Esophagus muscularis mucosa (tissue), 3 donors: ENCODE measurements around the gene PCDH19.

ENCODE experiments used
- EP300 ChIP-seq: sonication (generic); formaldehyde crosslinking; IDR thresholded peaks from one replicate; pipeline ENCODE4 v1.6.1; 2017; ENCODE audit warnings: antibody characterized with exemption
- POLR2AphosphoS5 ChIP-seq, 2 donors: sonication (generic); formaldehyde crosslinking; IDR thresholded peaks; one replicate each; pipeline ENCODE4 v1.6.1; 2017; ENCODE audit warnings: antibody characterized with exemption in 2 of 2

GRCh38 chrX:100319716-100320115, 90.4 kb downstream of the PCDH19 start:
- TF ChIP-seq POLR2AphosphoS5 (IDR thresholded peaks at IDR 0.05): no peak
- no peak for TF ChIP-seq EP300
